Gastrocnemius medialis (tissue), 4 donors: ENCODE results near the gene SLC16A8.

Experiments used
- CTCF ChIP-seq, 5 experiments: fragments of 450-650 bp in 3 of 5; fragments of 200-600 bp in 2 of 5; sonication (generic) in 2 of 5; IDR thresholded peaks in 4 of 5; conservative IDR thresholded peaks in 1 of 5; 1 replicate in 4 of 5; 2 replicates in 1 of 5; pipeline ENCODE4 v1.5.1; 2016 to 2019; ENCODE audit warnings: antibody characterized with exemption in 5 of 5, mild to moderate bottlenecking in 3 of 5, moderate library complexity in 3 of 5
- POLR2A ChIP-seq, 2 donors: fragments of 450-650 bp; IDR thresholded peaks; one replicate each; pipeline ENCODE4 v1.6.1; 2017; ENCODE audit warnings: antibody characterized with exemption in 2 of 2, mild to moderate bottlenecking in 2 of 2, moderate library complexity in 2 of 2

GRCh38 chr22:38120359-38121110 is 36.6 kb upstream of the SLC16A8 start:
- TF ChIP-seq CTCF (IDR thresholded peaks at IDR 0.05 in 4 of 5, conservative IDR thresholded peaks at IDR 0.05 in 1 of 5) (no peak), POLR2A (IDR thresholded peaks at IDR 0.05) (no peak)
